ENCODE measurements around the gene TULP4.

Gene TULP4

DNA sequence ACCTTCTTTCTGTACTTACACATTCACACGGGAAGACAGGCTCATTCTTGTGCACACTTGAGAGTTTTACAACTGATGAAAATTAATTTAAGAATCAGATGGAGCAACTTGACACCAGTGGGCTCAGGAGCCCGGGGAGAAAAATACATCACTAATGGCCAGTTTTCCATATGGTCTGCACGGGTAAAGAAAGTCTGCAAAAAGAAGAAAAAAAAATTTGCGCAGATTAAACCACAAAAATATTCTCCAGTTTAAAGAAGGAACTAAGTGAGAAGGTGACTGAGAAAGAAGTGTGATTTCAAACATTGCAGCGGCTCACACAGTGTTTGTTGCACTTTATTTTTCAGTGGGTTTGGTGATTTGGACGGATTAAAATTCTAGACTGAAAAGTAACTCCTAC, at the start of gene TULP4:
Gene TULP4 (plus strand): TSS at position 301 of the 400 bp plus-strand sequence. CDS start 1,552 bp downstream, outside the sequence.
- no peak for DNase-seq (ENCODE audit: low read depth in 2 of 2)

DNA sequence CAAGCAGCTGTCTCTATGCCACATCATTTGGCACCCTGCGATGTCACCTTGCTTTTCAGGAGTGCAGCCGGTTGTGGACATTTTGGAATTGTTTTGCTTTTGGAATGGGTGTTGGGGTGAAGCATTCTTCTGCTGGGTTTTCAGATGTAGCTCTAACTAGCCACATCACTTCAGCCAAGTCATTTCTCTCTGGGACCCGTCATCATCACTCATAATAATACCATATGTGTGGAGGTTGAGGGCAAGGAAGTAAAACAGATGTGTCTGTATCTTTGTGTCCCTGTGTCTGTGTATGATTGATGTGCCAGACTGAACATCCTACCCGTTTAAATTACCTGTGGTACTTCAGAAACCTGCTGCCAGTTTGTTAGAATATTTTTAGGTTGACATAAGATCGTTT, 49.5 kb upstream of the TULP4 start:
- DNase-seq (ENCODE audit: low read depth in 2 of 2), result no peak

GRCh38 chr6:158264180-158264579, 48.1 kb upstream of the TULP4 start:
- no peak for DNase-seq (ENCODE audit: low read depth in 2 of 2)

DNA sequence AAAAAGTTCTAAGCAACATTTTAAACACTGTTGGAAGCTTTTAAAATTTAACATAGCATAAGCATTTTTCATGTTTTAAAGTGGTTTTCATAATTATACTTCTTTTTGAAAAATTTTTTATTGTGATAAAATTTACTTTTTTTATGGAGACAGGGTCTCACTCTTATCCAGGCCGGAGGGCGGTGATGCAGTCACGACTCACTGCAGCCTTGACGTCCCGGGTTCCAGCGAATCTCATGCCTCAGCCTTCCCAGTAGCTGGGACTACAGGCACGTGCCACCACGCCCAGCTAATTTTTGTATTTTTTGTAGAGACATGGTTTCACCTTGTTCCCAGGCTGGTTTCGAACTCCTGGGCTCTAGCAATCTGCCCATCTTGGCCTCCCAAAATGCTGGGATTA, 46.1 kb upstream of the TULP4 start:
- DNase-seq (ENCODE audit: low read depth in 2 of 2), result no peak

DNA sequence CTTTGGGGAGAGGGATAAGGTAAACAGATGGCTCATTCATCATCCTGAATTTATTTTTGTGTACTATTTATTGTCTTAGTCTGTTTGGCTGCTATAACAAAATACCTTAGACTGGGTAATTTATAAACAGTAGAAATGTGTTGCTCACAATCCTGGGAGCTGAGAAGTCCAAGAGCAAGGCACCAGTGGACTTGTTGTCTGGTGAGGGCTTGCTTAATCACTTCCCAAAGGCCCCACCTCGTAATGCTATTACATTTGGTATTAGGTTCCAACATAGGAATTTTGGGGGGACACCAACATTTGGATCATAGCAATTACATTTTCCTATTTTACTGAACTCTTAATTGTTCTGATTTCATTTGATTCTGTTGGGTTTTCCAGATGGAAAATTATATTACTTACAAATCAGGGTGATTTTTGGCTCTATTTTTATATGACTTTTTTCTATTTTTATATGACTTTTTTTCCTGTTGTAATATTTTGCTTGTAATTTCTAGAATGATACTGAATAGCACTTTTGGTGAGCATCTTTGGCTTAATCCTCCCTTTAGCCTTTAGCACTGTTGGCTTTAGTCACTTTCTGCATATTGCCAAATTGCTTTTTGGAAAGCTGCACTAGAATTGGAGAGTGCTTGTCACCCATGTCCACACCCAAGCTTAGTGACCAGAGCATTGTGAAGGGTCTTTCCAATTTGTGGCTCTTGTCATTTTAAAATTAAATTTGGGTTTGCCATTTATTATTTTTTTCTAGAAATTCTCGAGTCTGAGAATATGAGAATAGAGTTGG, 43.7 kb upstream of the TULP4 start:
- no peak for DNase-seq (ENCODE audit: low read depth in 2 of 2)

- DNase-seq (ENCODE audit: low read depth in 2 of 2), result no peak
These were observed 42.6 kb upstream of the TULP4 start for GRCh38 chr6:158269657-158270056.

- no peak for DNase-seq (ENCODE audit: low read depth in 2 of 2)
These were observed 41.7 kb upstream of the TULP4 start for GRCh38 chr6:158270389-158271127.

DNA sequence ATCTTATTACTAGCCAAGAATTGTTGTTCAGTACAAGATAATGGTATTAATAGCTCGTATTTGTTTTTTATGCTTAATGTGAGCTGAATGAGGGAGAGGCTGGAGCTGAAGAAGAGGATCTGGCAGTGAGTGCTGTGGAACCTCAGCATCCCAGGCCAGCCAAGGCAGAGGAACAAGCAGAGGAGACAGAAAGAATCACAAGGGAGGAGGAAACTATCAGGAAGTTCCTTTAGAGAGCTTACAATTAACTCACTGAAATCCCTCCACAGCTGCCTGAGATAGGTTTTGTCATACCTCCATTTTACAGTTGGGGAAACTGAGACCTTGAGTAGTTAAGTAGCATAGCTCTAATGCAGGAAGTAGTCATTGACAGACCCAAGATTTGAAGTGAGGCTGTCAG, 39.9 kb upstream of the TULP4 start:
- no peak for DNase-seq (ENCODE audit: low read depth in 2 of 2)

- no peak for DNase-seq (ENCODE audit: low read depth in 2 of 2)
These were observed 34.3 kb upstream of the TULP4 start for GRCh38 chr6:158278004-158278403.

GRCh38 chr6:158279615-158280014, 32.6 kb upstream of the TULP4 start:
- no peak for DNase-seq (ENCODE audit: low read depth in 2 of 2)

- DNase-seq (ENCODE audit: low read depth in 2 of 2), result no peak
These were observed 28.8 kb upstream of the TULP4 start for GRCh38 chr6:158283304-158283980.

DNA sequence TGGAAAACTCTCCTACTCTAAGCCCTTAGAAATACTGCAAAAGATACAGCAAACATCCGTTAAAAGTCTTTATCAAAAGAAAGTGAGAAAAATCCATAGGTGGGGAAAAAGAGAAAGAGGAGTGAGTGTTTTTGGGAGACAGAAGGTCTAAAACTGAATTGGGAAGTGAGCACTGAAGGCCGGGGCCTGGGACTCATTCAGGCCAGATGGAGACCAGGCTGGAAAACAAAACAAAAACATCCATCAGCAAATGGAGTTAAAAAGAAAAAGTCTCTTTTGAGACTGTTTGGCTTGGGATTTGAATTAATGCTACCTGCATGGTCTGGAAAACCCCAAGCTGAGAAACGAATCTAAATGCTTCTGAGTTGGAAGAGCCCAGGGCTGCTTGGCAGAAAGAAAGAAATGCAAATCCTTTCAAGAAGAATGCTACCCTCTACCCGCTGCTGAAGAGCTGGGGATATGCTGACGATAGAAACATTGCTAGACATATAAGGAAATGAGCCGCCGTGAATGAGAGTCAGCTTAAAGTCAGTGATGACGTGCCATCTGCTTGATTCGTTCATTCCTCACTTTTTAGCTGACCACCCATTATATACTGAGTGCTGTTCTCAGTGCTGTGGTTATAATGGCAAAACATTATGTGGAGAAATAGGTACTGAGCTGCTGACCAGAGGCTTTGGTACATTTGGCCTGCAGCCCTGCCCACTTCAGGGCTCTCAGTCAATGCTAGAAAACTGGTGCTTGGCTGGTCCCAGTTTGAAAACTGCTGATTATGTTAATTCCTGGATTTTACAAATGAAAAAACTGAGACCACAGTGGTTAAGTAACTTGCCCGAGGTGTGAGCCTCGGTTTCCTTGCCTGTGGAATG, 28.0 kb upstream of the TULP4 start:
- DNase-seq (ENCODE audit: low read depth in 2 of 2), result no peak

DNA sequence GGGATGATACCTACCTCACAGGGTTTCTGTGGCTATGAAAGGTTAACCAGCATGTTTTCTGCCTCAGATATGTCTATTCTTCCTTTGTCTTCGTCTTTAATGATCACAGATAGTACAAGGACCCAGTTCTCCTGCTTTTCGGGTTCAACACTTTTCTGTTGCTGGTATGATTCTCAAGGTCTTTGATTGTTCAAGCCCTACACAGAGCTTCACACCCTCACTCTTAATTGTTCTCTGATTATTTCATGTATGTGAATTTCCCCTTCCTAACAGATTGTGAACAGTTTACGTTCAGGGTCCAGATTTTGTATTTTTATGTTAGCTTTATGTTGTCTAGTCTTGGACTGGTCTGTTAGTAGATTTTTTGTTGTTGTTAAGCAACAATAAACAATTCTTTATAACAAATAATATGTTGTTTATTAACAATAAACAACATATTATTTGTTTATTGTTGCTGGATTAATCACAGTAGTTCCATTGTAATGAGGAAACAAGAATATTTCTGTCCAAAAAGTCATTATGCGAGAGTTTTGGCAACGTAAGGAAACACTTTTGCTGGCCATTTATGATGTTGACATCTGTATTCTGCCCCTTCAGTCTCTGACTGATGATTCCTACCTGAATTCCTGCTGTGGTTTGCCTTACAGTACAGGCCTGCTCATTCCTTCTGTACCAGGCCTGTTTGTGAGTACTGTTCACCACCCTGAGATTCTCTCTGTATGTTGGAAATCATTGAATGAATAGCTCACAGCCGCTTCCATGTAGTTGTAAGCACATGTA, 27.2 kb upstream of the TULP4 start:
- no peak for DNase-seq (ENCODE audit: low read depth in 2 of 2)

DNA sequence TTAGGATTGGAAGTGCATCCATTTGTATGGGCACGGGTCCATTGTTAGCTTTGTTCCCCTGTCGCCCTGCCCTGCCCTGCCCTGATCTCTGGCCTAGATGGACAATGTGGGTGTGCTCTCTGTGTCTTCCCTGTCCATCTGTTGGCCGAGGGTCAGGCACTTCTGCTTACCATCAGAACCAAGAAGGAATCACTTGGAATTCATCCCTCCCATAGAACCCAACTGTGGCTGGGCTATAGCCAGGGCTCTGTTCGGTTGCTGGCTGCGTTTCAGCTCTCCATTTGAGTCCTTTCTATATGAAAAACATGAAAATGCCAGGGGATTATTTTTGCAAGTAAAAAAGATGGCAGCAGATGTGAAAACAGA, 26.6 kb upstream of the TULP4 start:
- DNase-seq (ENCODE audit: low read depth in 2 of 2), result no peak

- DNase-seq (ENCODE audit: low read depth in 2 of 2), result no peak
These were observed 25.9 kb upstream of the TULP4 start for GRCh38 chr6:158286413-158286812.

- no peak for DNase-seq (ENCODE audit: low read depth in 2 of 2)
These were observed 25.2 kb upstream of the TULP4 start for GRCh38 chr6:158287047-158287446.

- DNase-seq (ENCODE audit: low read depth in 2 of 2), result no peak
These were observed 22.2 kb upstream of the TULP4 start for GRCh38 chr6:158290040-158290439.

DNA sequence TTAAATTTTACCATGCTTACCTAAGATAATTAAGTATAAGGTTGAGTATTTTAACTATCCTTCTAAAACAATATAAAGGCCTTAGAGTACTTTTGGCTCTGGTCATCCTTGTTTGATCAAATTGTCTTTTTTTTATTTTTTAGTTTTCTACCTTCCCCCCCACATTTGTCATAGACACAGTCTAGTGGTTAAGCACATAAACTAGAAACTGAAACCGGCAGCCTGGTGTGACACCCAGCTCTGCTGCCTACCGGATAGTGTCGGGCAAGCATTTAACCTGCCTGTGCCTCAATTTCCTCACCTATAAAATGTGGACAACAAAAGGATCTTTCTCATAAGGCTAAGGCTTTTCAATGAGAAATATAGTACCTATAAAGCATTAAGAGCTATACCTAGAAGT, 21.6 kb upstream of the TULP4 start:
- peak; percentile 24 to 32 for DNase-seq (ENCODE audit: low read depth in 2 of 2)

GRCh38 chr6:158292016-158292415, 20.2 kb upstream of the TULP4 start:
- no peak for DNase-seq (ENCODE audit: low read depth in 2 of 2)

DNA sequence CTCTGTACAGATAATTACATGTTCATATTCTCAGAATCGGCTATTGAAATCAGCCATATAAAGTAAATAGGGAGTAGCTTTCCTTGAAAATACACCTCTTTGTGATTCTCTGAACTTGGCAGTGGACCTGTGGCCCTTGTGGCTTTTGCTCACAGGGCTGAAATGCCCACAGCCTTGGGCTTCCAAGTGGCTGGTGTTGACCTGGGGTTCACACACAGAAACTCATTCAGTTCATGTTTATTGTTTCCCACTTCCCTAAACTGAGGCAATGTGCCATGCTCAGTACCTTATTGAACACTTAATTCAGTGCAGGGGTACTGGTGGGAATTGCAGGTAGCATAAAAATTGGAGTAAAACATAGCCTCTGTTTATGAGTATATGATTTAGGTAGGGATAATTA, 19.1 kb upstream of the TULP4 start:
- no peak for DNase-seq (ENCODE audit: low read depth in 2 of 2)
